HuH-7.5 (cell line): ENCODE measurements around the gene FAM241A.
A peak's percentile ranks its signal among the peaks of the same experiment; 100 is the strongest.
"Not testable (repeated sequence)": the region's sequence is repeated elsewhere in the genome, so short reads cannot be mapped to it uniquely, and the experiment has no call there.

Source experiments
- DNase-seq: peaks from one replicate; pipeline ENCODE4 v3.0.0; 2011; ENCODE audit warnings: low spot score

FAM241A gene

DNA sequence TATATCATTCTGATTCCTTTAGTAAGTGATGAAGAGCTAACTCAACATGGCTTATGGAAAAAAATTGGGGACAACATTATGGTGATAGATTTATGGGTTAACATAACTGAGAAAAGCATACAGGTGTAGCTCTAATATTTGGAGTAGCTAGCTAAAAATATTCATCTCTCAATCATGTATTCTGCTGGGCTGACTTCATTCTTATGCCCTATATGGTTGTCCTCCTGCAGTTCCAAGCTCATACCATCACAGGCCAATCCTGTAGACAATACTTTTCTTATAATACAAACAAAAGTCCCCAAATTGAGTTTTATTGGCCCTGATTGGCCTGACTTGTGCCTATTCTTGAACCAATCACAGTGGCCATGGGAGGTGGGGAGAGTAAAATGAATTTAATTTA lies 6.7 kb upstream of the FAM241A start:
- no peak for DNase-seq

DNA sequence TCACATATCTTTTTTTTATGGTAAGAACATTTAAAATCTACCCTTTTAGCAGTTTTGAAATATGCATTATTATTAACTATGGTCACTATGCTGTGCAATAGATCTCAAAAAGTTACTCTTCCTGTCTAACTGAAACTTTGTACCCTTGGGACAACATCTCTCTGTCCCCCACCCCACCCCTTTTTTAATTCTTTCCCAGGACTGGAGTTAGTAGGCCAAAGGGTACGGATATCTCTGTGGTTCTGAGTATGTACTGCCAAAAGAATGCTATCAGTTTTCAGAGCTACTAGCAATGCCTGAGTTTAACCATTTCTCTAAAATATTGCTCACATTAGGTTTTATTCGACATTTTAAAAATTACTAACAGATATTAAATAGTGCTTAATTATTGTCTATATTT lies 4.7 kb upstream of the FAM241A start:
- no peak for DNase-seq

DNA sequence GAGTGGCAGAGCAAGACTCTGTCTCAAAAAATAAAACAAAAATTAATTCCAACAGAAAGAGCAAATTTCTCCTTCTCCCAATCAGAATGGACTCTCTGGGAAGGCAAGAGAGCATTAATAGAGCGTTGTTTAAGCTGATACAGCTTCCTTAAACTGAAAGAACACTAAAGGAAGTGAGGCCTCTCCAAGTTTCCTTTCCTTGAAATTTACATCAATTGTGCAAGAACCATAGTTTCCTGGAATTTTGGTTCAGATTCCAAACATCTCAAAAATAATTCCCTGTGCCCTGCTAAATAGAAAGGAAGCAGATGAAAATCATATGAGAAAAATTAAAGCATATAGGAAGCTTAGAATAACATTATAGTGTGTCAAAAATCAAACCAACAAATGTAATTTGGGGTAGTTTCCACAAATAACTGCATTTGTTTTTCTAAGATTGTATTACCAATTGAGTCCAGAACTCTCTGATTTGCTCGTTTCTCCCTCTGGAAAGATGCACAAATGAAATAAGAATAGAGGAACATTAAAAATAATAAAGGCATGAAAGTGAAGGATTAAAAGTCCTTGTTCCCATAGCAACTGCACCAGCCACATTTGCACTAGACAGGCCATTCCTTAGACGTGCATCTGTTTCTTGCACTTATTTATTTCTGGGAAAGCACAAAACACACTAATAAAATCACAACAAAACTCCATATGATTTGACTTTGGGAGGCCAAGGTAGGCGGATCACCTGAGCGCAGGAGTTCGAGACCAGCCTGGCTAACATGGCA lies 3.7 kb upstream of the FAM241A start:
- DNase-seq, result no peak

DNA sequence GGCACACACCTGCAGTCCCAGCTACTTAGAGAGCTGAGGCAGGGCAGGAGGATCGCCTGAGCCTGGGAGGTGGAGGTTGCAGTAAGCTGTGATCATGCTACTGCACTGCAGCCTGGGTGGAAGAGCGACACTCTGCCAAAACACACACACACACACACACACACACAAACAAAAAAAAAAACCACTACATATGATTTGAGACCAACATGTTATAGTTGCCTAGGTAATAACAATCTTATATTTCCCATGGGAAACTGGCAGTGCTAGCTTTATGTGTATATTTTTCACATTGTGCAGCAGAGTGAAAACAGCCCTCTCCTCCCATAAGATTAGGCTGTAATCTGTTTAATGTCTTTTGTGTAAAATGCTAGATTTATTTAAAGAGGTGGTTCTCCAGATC lies 3.1 kb upstream of the FAM241A start:
- no peak for DNase-seq

DNA sequence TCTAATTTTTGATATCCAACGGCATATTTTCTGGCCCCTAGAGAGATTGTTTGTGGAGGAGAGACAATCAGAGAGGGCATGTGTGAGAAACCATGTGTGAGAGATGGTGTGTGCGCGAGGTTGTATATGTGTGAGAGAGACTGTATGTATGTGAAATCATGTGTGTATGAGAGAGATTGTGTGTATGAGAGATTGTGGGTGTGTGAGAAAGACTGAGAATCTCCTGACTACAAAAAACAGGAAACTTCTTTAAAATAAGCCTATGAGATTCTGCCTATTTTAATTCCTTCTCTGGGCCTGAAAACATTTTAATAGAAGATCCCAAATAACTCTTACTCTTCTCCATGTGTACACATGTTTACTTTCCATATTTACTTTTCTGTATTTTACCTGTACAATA lies 1.5 kb upstream of the FAM241A start:
- DNase-seq, result no peak

DNA sequence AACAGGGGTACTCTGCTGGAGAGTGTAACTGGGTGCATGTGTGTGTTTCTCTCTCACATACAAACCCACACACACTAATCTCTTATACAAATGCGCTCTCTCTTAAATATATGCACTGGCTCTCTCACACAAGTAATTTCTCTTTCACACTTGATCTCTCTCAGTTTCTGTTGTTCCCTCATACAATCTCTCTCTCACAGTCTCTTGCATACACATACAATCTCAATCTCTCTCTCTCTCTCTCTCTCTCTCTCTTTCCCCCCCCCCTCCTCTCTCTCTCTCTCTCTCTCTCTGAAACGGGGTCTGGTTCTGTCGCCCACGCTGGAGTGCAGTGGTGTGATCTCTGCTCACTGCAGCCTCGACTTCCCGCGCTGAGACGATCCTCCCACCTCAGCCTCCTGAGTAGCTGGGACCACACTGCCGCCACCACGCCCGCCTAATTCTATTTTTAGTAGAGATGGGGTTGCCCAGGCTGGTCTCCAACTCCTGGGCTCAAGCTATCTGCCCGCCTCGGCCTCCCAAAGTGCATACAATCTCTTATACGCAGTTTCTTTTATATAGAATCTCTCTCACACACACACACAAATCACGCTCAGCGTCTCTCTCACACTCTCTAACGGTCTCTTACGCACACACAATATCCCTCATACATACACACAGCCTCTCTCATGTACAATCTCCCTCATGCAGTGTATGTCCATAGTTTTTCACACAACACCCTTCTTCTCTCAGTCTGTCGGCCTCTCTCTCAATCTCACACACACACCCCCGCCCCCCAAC lies 518 bp upstream of the FAM241A start:
- DNase-seq, result no peak

DNA sequence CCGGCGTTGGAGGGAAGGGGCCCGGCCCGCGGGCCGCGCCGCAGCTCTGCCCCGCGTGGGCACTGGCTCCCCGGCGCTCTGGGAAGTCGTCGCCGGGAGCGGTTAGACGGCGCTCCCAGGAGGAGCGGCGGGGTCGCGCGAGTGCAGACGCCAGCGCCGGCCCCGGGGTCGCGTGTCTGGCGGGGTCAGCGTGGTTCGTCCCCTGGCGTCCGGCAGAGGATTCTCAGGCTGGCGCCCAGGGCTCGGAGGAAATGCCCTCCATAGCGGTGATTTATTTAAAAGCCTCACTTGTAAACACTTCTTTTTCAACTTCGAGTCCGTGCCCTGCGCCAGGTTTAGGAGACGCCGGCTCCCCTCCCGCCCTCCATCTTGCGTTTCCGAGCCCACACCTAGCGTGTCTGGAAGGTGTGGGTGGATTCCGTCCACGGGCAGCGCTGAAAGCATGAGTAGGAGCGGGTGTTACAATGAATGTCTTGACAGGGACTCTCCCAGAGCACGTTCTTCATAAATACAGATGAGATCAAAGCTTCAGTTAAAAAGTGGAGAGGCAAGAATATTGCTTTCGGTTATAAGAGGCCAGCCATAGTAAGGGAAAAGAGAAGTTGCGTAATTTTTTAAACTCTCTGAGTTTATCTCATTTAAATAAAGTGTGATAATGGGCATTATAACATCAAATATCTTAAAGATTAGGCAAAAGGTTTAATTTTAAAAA lies 692 bp downstream of the FAM241A start:
- peak; percentile 22 for DNase-seq

DNA sequence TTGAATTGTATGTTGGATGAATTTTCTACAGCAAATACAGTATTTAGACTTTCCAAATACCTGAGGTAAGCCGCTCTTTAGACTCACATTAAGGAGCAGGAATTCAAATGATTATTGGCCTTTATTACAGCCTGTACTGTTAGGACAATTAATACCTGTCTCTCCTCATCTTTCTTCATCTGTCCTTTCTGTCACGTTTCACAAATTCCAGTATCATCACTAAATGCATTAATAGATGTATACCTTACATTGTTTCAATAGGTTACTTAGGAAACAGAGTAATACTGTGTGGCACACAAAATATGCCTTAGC lies 1.2 kb downstream of the FAM241A start:
- DNase-seq, result no peak

DNA sequence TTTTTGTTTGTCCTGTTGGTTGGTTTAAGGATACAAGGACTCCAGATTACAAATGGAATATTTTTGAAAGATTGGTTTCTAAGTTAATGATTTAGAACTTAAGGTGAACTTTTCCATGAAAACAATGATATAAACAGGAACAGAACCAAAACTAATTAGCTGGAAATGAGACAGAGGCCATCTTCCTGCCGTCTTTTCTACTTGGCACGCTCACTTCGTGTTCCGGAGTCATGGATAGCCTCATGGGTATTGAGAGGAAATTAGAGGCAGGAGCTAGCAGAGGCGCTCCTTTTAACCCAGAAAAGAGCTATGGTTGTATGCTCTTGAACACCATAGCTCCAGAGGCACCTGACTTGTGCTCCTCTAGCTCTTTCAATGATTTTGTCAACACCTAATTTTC lies 2.4 kb downstream of the FAM241A start:
- DNase-seq, result no peak

DNA sequence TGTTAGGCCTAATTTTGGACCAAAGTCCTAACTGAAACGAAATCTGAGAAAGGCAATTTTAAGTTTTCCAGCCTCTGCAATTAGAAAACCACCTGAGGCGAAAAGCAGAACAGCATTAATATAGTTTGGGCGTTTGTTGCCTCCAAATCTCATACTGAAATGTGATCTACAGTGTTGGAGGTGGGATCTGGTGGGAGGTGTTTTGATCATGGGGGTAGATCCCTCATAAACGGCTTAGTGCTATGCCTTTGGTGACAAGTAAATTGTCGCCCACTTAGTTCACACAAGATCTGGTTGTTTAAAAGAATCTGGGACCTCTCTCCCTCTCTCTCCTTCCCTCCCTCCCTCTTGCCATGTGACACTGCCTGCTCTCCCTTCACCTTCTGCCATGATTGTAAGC lies 5.7 kb downstream of the FAM241A start:
- no peak for DNase-seq

DNA sequence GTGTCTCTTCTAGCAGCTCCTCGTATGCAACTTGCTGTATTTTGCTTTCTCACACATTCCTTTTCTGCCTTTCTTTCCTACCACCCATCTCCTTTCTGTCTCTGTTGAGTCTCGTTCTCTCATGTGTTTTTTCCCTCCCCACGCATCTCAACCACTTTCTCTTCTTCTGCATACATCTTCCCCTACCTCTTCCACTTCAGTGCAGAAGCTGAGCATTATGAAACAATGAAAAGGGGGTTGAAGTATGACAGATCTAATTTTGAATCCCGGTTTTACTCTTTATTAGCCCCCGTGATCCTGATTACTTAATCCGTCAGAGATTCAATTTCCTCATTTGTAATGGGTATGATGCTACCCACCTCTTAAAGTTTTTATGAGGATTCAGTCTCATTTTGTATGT lies 7.3 kb downstream of the FAM241A start:
- DNase-seq, result no peak

DNA sequence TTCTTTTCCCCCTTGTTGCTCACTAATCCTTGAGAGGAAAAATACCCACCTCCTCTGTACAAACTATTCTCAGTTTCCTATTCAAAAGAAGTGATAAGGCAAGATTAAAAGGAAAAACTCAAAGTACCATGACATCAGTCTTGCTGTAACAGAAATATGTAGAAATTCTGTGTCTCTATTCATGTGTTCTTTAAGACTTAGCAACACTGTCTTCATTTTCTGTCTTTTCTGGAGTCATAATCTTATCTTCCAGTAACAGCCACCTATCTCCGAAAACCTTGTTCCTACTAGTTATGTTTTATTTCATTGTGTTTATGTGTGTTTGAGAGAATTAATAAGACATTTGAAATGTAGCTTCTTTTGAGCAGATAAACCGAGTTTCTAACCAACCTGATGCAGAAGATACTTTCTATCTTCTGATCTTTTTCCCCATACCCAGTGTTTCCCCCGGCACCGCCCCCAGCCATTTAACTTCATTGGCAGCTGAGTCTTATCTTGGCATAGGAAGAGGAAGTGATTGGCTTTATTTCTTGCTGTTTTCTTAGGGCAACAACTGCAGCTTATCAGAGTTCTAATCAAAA lies 8.0 kb downstream of the FAM241A start:
- DNase-seq, result no peak

DNA sequence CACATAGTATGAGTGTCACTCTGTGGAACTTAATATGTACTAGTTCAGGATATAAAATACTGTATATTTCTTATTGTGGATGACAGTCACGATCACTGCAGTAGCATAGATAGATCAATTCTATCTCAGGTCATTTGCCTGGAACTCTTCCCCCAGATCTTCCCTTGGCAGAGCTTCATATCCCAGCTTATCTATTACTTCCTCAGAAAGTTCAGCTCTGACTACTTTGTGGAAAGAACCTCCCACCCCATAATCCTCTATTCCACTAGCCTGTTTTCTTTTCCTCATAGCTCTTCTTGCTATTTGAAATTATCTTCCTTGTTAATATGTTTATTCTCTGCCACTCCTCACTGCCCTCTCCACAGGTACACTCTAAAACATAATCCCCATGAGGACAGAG lies 10.9 kb downstream of the FAM241A start:
- DNase-seq, result no peak

DNA sequence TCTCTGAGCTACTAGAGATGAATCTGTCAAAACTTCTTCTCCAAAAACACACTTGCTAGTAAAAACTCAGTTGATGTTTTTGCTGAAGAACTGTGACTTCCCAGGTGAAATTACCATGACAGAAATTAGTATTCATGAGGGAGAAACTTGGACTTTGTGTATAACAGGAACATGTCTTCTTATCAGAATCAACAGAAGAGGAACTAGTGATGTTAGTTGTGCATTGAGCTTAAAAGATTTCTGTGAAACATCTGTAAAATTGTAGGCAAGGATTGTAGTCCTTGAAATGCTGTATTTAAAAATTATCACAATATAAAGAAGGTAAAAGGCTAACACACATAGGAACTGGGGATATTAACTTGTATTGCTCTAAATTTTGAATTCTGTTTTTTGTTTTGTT lies 11.3 kb downstream of the FAM241A start:
- no peak for DNase-seq

DNA sequence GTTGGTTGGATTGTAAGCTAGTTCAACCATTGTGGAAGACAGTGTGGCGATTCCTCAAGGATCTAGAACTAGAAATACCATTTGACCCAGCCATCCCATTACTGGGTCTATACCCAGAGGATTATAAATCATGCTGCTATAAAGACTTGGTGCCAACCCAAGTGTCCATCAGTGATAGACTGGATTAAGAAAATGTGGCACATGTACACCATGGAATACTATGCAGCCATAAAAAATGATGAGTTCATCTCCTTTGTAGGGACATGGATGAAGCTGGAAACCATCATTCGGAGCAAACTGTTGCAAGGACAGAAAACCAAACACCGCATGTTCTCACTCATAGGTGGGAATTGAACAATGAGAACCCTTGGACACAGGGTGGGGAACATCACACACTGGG lies 18.5 kb downstream of the FAM241A start:
- DNase-seq, result not testable (repeated sequence)

DNA sequence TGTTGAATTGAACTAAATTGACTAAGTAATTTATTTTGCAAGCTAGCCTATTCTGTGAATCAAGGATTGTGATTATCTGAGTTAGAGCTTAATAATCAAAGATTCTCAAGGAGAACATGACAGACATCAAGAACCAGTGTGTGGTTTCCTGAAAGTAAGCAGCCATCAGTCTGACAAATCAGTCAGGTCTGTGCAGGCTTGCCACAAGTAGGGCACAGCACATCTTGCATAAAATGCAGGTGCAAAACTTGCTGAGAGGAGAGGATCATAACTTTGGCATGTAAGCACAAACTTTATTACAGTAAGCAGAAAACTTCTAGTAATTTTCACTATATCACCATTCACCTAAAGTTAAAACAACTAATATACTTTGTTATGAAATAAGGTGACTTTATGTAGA lies 22.5 kb downstream of the FAM241A start:
- DNase-seq, result no peak

DNA sequence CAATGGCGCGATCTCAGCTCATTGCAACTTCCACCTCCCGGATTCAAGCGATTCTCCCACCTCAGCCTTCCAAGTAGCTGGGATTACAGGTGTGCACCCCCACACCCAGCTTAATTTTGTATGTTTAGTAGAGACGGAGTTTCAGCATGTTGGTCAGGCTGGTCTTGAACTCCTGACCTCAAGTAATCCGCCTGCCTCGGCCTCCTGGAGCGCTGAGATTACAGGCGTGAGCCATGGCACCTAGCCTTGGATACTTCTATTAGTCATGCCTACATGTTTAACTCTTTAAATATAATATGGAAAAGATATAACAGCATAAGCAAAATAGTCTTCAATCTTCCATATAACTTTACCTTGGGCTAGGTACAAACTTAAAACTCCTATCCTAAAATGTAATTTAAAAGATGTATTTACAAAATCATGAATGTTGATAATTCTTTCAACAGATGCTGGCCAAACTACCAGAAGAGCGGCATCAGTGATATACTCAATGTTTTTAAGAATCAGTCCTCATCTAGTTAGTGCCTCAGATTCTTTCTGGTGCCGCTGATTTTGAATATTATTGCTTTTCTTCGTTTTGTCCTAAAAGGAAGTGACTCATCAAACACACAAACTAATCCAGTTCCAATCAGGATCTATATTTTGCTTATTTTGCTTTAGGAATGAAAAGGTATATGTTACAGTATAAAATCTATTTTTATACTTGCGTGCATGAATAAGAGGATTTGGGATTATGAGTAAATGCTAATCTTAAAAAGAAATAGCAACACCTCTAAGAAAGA lies 23.7 kb downstream of the FAM241A start:
- no peak for DNase-seq

DNA sequence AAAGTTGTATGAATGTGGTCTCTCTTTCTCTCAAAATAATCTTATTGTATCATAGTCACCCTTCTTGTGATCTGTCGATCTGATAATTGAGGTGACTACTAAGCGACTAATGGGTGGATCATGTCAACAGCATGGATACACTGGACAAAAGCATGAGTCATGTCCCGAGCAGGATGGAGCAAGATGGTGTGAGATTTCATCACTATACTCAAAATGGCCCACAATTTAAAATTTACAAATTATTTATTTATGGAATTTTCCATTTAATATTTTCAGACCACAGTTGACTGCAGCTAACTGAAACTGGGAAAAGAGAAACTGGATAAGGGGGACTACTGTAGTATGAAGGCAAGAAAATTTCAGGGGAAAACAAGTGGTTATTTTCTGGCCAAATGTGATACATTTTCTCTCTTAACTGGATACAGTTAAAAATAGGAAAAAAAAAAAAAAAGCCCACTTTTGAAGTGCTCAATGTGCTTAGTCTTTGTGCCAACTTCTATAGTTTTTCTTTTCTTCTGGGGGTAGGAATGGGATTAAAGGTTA lies 25.3 kb downstream of the FAM241A start:
- DNase-seq, result no peak

DNA sequence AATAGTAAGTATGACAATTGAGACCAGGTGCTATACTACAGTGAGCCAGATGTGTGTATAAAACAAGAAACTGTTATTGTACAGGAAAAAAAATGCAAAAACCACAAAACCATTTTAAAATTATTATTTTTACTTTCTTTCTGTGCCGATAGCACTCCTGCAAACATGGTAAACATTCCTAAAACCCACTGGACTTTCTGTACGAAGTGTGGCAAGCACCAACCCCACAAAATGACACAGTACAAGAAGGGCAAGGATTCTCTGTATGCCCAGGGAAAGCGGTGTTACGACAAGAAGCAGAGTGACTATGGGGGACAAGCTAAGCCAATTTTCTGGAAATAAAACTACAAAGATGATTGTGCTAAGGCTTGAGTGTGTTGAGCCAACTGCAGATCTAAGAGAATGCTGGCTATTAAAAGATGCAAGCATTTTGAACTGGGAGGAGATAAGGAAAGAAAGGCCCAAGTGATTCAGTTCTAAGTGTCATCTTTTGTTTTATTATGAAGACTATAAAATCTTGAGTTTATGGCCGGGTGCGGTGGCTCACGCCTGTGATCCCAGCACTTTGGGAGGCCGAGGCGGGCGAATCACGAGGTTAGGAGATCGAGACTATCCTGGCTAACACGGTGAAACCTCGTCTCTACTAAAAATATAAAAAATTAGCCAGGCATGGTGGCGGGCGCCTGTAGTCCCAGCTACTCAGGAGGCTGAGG lies 26.0 kb downstream of the FAM241A start:
- DNase-seq, result not testable (repeated sequence)

DNA sequence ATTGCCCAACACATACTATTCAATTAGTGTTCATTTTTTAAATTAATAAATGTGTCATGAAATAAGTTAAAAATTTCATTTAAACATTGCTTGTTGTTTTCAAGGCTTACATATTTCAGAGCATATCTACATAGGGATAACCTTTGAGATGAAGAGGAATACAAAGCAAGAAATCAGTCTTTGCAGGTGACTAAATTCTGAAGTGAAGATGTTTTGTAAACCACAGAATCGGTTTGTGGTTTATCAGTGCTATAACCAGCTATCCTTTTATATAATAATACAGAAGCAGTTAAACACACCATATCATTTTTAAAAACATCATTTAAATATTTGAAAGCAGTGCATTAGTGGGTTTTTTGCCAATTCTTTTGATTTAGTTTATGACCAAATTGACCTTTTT lies 26.9 kb downstream of the FAM241A start:
- DNase-seq, result no peak
